ENCODE data around the gene FAM124A. TPM values are rescaled to one million over a fixed set of nuclear protein-coding genes. Genes with fewer than 3 reads are reported as not detected.

Gene FAM124A
- polyA plus RNA-seq, 1 donor = 1.2 TPM

DNA sequence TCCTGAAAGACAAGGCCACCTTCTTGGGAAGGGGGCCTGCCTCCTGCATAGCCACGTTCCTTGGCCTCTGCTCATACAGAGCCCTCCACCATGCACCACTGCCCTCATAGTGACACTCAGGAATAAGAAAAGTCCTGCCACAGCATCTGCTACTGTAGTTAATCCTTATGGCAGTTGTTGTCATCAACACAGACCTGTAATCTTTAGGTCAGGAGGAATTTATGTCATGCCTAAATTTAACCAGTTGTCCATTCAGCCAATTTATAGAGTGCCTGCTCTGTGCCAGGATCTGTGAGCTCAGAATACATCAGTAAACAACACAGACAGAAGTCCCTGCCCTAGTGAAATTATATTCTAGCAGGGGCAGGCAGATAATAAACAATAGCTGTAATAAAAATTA is 44.4 kb downstream of the FAM124A start:
- Histone ChIP-seq H3K4me1 (ENCODE audit: control insufficient read depth, insufficient read depth, low read length) (no peaks in the 10 kb centered on the region), H3K9me3 (ENCODE audit: control insufficient read depth, low read depth, low read length) (no peaks in the 10 kb centered on the region), H3K27me3 (ENCODE audit: control insufficient read depth, insufficient read depth, low read length) (no peaks in the 10 kb centered on the region), H3K4me3 (ENCODE audit: low read length) (no peak overlapping the region), H3K36me3 (ENCODE audit: control insufficient read depth, insufficient read depth, low read length) (no peaks in the 10 kb centered on the region), H3K27ac (ENCODE audit: low read length) (no peak overlapping the region)
- no peak for DNase-seq
- WGBS (ENCODE audit: insufficient coverage, low lambda C conversion rate) = no CpG with 5 or more reads among the region's 1 CpG

DNA sequence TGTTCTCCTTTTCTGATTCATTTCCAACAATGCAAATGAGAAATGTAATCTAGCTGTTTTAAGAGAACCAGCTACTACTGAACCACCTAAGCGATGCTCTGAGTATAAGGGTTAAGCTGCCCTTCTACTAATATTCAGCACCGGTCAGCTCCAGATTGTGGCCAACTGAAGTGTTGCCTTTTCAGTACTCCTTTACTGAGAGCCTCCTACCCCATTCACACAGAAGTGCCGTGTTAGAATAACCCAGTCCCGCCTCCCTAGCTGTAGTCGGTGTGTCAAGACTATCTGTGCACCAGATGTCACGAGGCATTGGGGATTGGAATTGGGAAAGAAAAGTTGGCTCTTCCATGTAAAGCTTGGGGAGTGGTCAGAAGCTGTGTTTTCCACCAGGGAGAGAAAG is 45.4 kb downstream of the FAM124A start:
- DNase-seq = no peak
- H3K36me3 ChIP-seq (ENCODE audit: control insufficient read depth, insufficient read depth, low read length) = no peaks in the 10 kb centered on the region
- no CpG with 5 or more reads among the region's 6 CpGs for WGBS (ENCODE audit: insufficient coverage, low lambda C conversion rate)
- H3K27me3 ChIP-seq (ENCODE audit: control insufficient read depth, insufficient read depth, low read length) = no peaks in the 10 kb centered on the region
- H3K9me3 ChIP-seq (ENCODE audit: control insufficient read depth, low read depth, low read length) = no peaks in the 10 kb centered on the region
- H3K4me3 ChIP-seq (ENCODE audit: low read length) = no peak overlapping the region
- H3K4me1 ChIP-seq (ENCODE audit: control insufficient read depth, insufficient read depth, low read length) = no peaks in the 10 kb centered on the region
- no peak overlapping the region for H3K27ac ChIP-seq (ENCODE audit: low read length)

DNA sequence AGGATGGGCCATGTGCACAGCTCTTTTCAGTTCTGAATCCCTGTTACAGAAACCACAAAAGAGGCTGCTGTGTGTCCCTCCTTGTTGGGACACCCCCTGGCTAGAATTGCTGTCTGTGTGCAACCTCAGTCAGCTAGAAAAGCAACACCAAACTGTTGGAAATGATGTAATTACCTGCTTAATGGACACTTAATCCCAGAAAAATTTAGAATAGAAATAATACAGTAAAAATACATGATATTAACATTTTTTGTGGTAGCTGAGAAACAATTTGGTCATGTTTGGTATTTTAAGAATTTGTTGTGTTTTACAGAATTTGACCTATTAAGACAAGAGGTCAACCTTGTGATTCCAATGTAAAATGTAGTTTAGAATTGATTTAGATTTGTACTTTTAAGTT is 46.8 kb downstream of the FAM124A start:
- no peak for DNase-seq
- no peak overlapping the region for H3K4me3 ChIP-seq (ENCODE audit: low read length)
- no peaks in the 10 kb centered on the region for H3K4me1 ChIP-seq (ENCODE audit: control insufficient read depth, insufficient read depth, low read length)
- no peaks in the 10 kb centered on the region for H3K9me3 ChIP-seq (ENCODE audit: control insufficient read depth, low read depth, low read length)
- no peaks in the 10 kb centered on the region for H3K27me3 ChIP-seq (ENCODE audit: control insufficient read depth, insufficient read depth, low read length)
- H3K27ac ChIP-seq (ENCODE audit: low read length) = no peak overlapping the region
- H3K36me3 ChIP-seq (ENCODE audit: control insufficient read depth, insufficient read depth, low read length) = no peaks in the 10 kb centered on the region

DNA sequence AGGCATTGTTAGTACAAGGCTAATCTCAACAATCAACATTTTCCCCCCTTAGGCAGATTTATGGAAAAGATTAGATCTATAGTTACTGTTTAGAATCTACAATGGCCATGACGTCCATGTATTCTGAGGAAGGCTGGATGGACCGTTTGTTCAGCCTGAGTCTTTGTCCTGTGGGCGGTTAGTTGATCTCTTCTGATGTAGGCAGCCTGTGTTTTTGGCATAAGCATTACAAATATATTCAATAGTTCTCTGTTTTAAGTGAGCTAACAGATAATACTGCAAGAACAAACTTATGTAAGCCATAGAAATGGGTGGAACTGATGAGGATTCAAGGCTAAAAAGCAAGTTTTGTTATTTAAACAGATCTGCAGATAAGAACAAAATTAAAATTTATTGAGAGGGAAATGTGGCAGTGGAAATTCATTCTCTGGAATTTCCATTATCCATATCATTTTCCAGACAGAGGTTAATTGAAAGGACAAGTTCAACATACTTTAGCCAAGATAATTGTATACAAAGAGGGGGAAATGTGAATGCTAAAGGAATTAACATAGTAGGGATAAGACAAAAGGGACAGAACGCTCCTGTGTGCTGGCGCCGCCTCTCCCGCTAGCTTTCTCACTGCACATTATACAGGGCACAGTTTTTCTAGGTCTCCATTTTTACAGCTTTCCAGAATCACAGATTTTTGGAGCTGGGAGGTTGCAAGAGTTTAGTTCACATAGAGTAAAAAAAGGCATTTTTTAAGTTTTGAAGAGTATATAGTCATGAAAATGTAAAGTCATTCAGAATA is 48.6 kb downstream of the FAM124A start:
- Histone ChIP-seq H3K36me3 (ENCODE audit: control insufficient read depth, insufficient read depth, low read length) (no peaks in the 10 kb centered on the region), H3K27ac (ENCODE audit: low read length) (no peak overlapping the region), H3K27me3 (ENCODE audit: control insufficient read depth, insufficient read depth, low read length) (no peaks in the 10 kb centered on the region), H3K4me1 (ENCODE audit: control insufficient read depth, insufficient read depth, low read length) (no peaks in the 10 kb centered on the region), H3K4me3 (ENCODE audit: low read length) (no peak overlapping the region), H3K9me3 (ENCODE audit: control insufficient read depth, low read depth, low read length) (no peaks in the 10 kb centered on the region)
- DNase-seq = no peak
- no CpG with 5 or more reads among the region's 7 CpGs for WGBS (ENCODE audit: insufficient coverage, low lambda C conversion rate)

DNA sequence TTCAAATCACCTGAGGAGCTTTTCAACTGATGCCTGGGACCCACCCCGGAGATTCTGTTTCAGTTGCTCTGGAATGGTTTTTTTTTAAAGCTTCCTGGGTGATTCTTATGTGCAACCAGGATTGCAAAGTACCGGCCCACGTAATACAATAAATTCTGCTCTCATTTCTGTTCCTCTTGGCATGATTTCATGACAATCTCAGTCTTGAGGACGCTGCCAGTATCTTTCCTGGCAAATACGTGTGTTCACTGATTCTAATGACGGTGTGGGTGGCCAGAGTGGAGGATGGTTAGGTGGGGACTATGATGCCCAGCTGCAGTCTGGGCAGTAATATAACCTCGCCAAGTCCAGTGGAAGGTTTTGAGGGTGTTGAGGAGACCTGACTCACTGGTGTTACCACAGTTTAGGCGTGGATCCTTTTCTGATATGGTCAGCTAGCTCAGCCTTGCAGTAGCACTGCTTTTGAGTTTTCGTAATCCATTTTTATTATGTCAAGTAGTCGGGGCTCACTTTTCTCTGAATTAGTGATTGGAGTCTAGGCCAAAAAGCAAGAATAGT is 49.4 kb downstream of the FAM124A start:
- DNase-seq = no peak
- WGBS (ENCODE audit: insufficient coverage, low lambda C conversion rate) = no CpG with 5 or more reads among the region's 10 CpGs
- H3K36me3 ChIP-seq (ENCODE audit: control insufficient read depth, insufficient read depth, low read length) = no peaks in the 10 kb centered on the region
- no peaks in the 10 kb centered on the region for H3K4me1 ChIP-seq (ENCODE audit: control insufficient read depth, insufficient read depth, low read length)
- no peak overlapping the region for H3K27ac ChIP-seq (ENCODE audit: low read length)
- no peak overlapping the region for H3K4me3 ChIP-seq (ENCODE audit: low read length)
- H3K9me3 ChIP-seq (ENCODE audit: control insufficient read depth, low read depth, low read length) = no peaks in the 10 kb centered on the region
- no peaks in the 10 kb centered on the region for H3K27me3 ChIP-seq (ENCODE audit: control insufficient read depth, insufficient read depth, low read length)

DNA sequence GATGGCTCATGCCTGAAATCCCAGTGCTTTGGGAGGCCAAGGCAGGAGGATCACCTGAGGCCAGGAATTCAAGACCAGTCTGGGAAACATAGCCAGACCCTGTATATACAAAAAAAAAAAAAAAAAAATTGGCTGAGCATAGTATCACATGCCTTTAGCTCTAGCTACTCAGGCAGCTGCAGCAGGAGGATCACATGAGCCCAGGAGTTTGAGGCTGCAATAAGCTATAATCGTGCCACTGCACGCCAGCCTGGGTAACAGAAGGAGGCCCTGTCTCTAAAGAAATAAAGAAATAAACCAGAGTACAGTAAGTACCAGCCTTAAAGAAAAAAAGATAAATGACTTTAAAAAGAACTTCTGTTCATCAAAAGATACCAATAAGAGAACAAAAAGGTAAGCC is 52.9 kb downstream of the FAM124A start:
- H3K27ac ChIP-seq (ENCODE audit: low read length) = no peak overlapping the region
- H3K9me3 ChIP-seq (ENCODE audit: control insufficient read depth, low read depth, low read length) = no peaks in the 10 kb centered on the region
- H3K36me3 ChIP-seq (ENCODE audit: control insufficient read depth, insufficient read depth, low read length) = no peaks in the 10 kb centered on the region
- H3K4me3 ChIP-seq (ENCODE audit: low read length) = no peak overlapping the region
- H3K27me3 ChIP-seq (ENCODE audit: control insufficient read depth, insufficient read depth, low read length) = no peaks in the 10 kb centered on the region
- no peaks in the 10 kb centered on the region for H3K4me1 ChIP-seq (ENCODE audit: control insufficient read depth, insufficient read depth, low read length)
- WGBS (ENCODE audit: insufficient coverage, low lambda C conversion rate) = no CpG with 5 or more reads among the region's 2 CpGs
- peak in 1 of 2 donors; percentile 34 for DNase-seq

DNA sequence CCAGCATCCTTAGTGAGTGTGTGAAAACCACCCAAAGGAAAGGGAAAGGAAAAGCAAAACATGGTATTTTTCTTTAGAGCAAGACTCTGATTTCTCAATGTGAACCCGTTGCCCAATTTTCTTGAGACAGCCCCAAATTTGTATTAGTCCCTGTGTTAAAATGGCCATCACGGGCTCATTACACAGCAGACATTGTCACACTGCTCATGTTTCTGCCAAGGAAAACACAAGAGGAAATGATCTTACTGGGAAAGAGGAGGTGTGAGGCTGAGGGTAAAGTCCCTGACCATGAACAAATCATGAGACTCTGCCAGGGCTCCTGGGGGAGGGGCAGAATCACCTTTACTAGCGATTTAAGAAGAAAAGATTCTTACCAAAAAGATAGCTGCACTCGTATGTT is 54.4 kb downstream of the FAM124A start:
- Histone ChIP-seq H3K4me3 (ENCODE audit: low read length) (no peak overlapping the region), H3K27me3 (ENCODE audit: control insufficient read depth, insufficient read depth, low read length) (no peaks in the 10 kb centered on the region), H3K9me3 (ENCODE audit: control insufficient read depth, low read depth, low read length) (no peaks in the 10 kb centered on the region), H3K27ac (ENCODE audit: low read length) (no peak overlapping the region), H3K4me1 (ENCODE audit: control insufficient read depth, insufficient read depth, low read length) (no peaks in the 10 kb centered on the region), H3K36me3 (ENCODE audit: control insufficient read depth, insufficient read depth, low read length) (no peaks in the 10 kb centered on the region)
- DNase-seq = peak; percentile 63 to 82
- no CpG with 5 or more reads among the region's 4 CpGs for WGBS (ENCODE audit: insufficient coverage, low lambda C conversion rate)

DNA sequence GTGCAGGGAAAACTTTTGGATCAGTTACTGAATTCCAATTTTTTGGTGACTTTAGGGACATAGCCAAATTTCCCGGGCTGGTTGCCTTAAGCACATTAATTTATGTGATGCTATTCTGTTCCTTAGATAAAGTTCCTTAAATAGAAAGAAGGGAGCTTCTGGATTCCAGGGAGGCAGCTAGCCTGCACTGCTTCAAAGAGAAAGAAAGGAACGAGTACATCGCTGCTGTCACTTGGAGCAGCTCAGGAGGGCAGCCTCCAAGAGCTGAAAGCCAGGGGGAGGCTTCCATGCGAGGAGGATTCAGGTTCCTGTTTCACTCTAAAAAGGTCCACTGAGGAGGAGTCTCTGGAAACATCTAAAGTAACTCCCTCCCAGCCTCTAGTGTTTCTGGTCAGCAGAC is 55.7 kb downstream of the FAM124A start:
- no peaks in the 10 kb centered on the region for H3K4me1 ChIP-seq (ENCODE audit: control insufficient read depth, insufficient read depth, low read length)
- H3K9me3 ChIP-seq (ENCODE audit: control insufficient read depth, low read depth, low read length) = no peaks in the 10 kb centered on the region
- H3K4me3 ChIP-seq (ENCODE audit: low read length) = no peak overlapping the region
- no peak for DNase-seq
- H3K36me3 ChIP-seq (ENCODE audit: control insufficient read depth, insufficient read depth, low read length) = no peaks in the 10 kb centered on the region
- WGBS (ENCODE audit: insufficient coverage, low lambda C conversion rate) = no CpG with 5 or more reads among the region's 4 CpGs
- H3K27me3 ChIP-seq (ENCODE audit: control insufficient read depth, insufficient read depth, low read length) = no peaks in the 10 kb centered on the region
- no peak overlapping the region for H3K27ac ChIP-seq (ENCODE audit: low read length)

DNA sequence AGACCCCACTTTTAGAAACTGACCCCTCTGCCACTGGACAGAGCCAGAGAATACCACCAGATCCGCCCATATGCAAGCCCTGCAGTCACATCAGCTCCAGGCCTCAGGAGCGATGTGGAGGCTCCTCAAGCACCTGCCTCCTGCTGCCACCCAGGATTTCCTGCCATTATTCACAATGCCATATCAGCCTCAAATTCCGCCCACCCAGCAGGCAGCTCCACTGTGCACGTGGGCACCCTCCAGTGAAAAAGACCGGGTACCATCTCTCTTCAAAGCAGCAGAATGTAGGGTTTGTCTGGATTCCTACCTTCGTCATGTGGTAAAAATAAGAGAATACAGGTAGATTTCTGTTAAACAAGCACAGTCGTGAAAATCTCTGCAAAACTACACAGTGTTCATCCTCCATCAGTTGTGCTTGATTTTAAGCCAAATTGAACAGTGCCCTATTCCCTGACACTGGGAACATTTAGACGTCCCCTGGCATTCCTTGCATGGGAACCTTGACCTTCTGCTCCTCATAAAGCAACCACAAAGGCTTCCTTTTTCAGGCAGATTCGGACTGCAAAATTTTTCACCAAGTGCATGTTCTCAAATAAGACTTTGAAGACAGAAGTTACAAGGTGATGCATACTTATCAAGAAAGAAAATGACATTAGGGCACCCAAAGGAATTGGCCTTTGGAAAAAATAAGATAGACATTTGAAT is 56.4 kb downstream of the FAM124A start:
- Histone ChIP-seq H3K36me3 (ENCODE audit: control insufficient read depth, insufficient read depth, low read length) (no peaks in the 10 kb centered on the region), H3K4me3 (ENCODE audit: low read length) (no peak overlapping the region), H3K27ac (ENCODE audit: low read length) (no peak overlapping the region), H3K27me3 (ENCODE audit: control insufficient read depth, insufficient read depth, low read length) (no peaks in the 10 kb centered on the region), H3K9me3 (ENCODE audit: control insufficient read depth, low read depth, low read length) (no peaks in the 10 kb centered on the region), H3K4me1 (ENCODE audit: control insufficient read depth, insufficient read depth, low read length) (no peaks in the 10 kb centered on the region)
- WGBS (ENCODE audit: insufficient coverage, low lambda C conversion rate) = 65% methylated on average over 2 of the region's 9 CpGs
- DNase-seq = no peak

DNA sequence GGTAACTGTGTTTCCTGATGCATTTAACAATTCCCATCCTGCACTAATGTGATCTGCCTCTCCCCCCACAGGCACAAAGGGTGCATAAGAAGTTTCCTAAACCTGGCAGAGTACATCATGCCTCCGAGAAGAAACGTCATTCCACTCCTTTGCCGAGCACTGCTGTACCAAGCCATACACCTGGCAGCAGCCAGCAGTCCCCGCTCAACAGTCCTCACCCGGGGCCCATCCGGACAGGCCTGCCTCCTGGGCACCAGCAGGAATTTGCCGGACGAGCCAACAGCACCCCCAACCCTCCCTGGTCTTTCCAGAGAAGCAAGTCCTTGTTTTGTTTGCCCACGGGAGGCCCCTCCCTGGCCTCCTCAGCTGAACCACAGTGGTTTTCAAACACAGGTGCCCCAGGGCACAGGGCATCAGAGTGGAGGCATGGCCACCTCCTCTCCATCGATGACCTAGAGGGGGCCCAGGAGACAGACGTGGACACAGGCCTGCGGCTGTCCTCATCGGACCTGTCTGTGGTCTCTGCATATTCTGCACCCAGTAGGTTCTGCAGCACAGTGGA is 58.3 kb downstream of the FAM124A start:
- no peak for DNase-seq
- no peaks in the 10 kb centered on the region for H3K36me3 ChIP-seq (ENCODE audit: control insufficient read depth, insufficient read depth, low read length)
- no peaks in the 10 kb centered on the region for H3K9me3 ChIP-seq (ENCODE audit: control insufficient read depth, low read depth, low read length)
- no peak overlapping the region for H3K4me3 ChIP-seq (ENCODE audit: low read length)
- WGBS (ENCODE audit: insufficient coverage, low lambda C conversion rate) = no CpG with 5 or more reads among the region's 13 CpGs
- H3K4me1 ChIP-seq (ENCODE audit: control insufficient read depth, insufficient read depth, low read length) = no peaks in the 10 kb centered on the region
- H3K27ac ChIP-seq (ENCODE audit: low read length) = no peak overlapping the region
- no peaks in the 10 kb centered on the region for H3K27me3 ChIP-seq (ENCODE audit: control insufficient read depth, insufficient read depth, low read length)
